Stimulated activated CD4-positive, alpha-beta T cell treated with anti-CD3 and anti-CD28 coated beads, TNF-alpha, amount 100 ng/mL, for 48 hours (primary cell): ENCODE measurements around the gene GPI.
"Not testable (repeated sequence)": the region's sequence is repeated elsewhere in the genome, so short reads cannot be mapped to it uniquely, and the experiment has no call there.

Experiments
- DNase-seq, 3 donors: peaks; one replicate each; pipeline ENCODE4 v3.0.0-alpha.2; 2020; ENCODE audit warnings: low read depth in 3 of 3

GPI gene

DNA sequence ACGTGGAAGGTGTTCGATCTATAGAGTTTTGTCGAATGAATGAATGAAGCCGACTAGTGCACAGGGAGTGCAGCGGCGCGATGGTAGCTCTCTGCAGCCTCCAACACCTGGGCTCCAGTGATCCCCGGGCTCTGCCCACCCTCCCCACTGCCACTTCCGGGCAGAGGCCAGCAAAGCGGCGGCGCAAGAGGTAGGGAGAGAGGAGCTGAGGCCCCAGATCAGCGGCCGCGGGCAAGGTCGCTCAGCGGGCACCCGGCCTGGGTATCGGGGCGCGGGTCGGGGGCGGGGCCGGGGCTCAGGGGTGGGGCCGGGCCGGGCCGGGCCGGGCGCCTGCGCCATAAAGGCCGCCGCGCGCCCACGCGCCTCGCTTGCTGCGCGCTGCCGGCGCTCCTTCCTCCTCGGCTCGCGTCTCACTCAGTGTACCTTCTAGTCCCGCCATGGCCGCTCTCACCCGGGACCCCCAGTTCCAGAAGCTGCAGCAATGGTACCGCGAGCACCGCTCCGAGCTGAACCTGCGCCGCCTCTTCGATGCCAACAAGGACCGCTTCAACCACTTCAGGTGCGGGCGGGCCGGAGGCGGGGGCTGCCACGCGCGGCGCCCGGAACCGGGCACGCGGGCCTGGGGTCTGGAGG is at the start of gene GPI:
Gene GPI (plus strand): TSS at position 367 of the 633 bp plus-strand sequence. CDS start 71 bp downstream, at position 438.
- DNase-seq: peak; percentile 40 to 79 (median 51)

DNA sequence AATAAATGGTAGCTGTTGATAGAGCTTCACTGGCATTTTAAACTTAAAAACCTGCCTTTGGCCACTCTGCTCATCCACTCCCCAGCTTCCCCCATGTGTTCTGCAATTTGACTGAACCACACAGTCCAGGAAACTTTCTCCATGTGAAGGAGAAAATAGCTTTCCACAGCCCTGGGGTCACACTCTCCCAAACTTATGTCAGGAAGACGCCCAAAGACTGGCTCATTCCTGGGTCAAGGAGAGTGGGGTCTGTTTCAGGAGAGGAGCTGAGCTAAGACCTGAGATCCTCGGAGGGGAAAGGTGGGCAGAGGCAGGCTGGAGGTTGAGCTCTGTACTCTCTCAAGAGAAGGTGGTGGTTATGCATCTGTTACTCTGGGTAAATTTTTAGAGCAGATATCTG is 48.7 kb upstream of the GPI start:
- DNase-seq: no peak

DNA sequence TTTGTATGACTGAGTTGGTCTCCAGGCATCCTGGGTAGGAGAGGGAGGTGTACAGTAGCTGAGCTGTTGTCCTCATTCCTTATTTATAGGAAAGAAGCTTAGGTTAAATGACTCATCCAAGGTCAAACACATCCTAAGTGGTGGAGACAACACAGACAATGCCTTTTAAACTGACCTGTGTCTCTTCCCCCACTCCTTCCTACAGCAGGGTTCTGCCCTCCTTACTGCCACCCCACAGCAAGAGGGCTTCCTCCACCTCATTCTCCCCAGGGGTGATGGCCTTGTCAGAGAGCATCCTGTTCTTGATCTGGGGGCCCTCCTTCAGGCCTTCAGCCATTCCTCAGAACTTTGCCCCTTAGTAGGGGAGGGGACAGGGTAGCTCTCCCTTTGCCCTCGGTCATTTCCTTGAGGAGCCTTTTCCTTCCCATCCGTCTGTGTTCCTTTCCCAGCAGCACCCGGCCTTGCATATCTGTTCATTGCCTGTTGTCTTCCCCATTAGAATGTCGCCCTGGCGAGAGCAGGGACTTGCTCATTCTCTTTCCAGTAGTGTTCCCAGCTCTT is 48.2 kb upstream of the GPI start:
- no peak for DNase-seq

DNA sequence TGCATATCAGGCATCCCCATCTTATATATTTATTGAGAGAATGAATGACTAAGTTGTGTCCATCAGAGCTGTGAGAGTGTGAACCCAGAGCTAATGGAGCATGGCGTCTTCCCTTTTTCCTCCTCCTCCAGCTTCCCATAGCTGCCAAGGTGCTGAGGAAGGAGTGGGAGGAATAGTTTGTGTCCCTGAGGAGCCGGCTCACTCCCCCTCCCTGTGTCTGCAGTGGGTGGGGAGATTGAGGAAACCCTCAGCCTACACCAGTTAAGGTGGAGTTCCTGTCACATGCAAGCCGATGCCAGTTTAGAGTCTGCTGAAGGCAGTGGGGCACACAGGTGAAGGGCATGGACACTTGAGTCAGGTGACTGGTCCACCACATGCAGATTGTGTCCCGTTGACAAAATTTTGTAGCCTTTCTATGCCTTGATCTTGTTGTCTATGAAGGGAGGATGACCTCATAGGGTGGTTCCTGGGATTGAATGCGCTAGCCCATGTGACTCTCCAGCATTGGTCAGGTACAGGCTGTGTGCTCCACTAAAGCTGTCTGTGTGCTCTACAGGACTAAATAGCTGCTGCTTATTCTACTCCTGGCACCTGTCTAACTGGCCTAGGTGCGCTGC is 47.6 kb upstream of the GPI start:
- no peak for DNase-seq

- DNase-seq: no peak
Observed at GRCh38 chr19:34319230-34319585, 45.8 kb upstream of the GPI start.

- DNase-seq: no peak
Observed at GRCh38 chr19:34319785-34320184, 45.2 kb upstream of the GPI start.

GRCh38 chr19:34320277-34320676 is 44.7 kb upstream of the GPI start:
- no peak for DNase-seq

GRCh38 chr19:34321735-34322134 is 43.3 kb upstream of the GPI start:
- DNase-seq: no peak

GRCh38 chr19:34323433-34324204 is 41.4 kb upstream of the GPI start:
- DNase-seq: no peak

DNA sequence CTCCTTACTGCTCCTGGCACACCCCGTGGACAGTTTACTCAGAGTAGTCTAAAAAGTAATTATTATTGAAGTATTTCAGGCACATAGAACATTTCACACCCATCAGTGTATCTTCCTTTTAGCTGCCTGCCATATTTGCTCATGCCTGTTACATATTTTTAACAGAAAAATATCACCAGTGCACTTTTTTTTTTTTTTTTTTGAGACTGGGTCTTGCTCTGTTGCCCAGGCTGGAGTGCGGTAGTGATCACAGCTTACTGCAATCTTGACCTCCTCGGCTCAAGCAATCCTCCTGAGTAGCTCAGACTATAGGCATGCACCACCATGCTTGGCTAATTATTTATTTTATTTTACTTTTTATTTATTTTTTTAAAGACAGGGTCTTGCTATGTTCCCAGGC is 40.7 kb upstream of the GPI start:
- no peak for DNase-seq

DNA sequence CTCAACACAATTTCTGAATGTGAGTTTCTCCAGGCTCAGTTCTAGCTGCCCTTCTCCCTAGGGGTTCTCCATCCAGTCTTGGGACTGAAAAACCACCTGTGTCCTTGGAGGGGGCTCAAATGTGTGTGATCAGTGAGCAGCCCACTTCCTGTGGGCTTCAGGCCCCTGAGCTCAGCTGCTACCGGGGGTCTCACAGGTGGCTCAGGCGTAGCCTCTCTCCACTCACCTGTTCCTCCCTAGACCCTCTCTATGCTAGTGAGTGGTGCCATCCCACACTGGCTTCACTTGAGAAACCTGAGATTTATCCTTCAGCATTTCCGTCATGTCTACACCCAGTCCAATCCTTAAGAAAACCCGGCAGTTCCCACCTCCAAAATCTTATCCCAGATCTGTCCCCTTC is 39.8 kb upstream of the GPI start:
- DNase-seq: no peak

GRCh38 chr19:34325981-34326787 is 38.8 kb upstream of the GPI start:
- no peak for DNase-seq

DNA sequence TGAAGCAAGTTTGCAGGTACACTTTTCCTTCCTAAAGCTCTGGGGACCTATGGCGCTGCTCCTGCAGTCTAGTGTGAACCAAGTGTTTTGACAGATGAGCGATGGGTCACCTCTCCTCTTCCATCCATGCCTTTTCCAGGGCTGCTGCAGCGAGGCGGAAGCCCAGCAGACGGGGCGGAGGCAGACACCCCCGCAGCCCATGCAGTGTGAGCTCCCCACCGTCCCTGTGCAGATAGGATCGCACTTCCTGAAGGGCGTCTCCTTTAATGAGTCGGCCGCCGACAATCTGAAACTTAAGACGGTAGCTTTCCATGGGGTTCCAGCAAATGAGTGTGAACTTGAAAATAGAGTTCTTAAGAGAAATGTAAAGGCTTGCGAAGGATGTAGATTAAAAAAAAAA is 37.1 kb upstream of the GPI start:
- DNase-seq: no peak

- DNase-seq: no peak
Observed at GRCh38 chr19:34328982-34329381, 36.0 kb upstream of the GPI start.

DNA sequence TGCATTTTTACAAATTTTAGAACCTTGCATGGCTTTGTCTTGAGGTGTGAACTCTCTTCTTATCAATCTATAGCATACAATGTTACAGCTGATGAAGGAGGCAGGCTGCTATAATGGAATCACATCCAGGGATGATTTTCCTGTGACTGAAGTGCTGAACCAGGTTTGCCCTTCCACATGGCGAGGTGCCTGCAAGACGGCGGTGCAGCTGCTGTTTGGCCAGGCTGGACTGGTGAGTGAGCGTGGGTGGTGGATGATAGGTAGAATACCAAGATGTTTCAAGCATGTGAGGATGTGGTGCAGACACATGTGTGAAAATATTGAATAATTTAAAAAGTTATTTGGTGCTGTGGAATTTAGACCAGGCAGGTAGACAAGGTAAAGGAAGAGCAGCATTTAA is 34.9 kb upstream of the GPI start:
- no peak for DNase-seq

GRCh38 chr19:34330596-34330995 is 34.4 kb upstream of the GPI start:
- DNase-seq: not testable (repeated sequence)

- not testable (repeated sequence) for DNase-seq
Observed at GRCh38 chr19:34331596-34331995, 33.4 kb upstream of the GPI start.

DNA sequence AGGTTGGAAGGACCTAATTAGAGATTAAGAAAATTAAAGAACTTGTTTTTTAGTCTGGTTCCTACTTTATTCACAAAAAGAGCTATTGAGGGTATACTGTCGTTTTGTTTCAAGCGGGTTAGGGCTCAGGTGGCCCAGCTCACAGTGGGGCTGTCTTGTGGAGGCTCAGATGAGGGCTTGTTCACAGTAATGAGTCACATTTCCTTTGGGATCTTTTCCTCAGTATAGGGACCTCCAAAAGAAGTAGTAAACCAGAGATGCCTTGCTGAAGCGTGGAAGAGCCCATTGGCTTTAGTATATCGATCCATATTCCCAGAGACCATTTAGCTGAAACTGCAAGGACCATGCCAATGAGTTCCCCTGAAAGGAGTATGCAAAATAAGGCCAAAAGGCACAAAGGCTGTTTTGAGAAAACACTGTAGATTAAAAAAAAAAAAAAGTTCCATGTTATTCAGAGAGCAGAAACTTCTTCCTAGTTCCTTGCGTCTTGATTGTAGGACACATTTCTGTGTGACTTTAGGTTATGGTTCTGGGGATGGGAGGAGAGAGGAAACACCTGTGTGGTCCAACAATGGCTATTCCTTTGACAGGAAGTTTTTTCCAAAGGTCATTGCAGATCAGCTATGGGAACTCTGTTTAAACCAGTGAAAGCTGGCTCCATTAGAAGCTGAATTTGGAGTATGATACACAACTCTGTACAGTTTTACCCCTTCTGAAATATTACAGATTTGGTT is 32.8 kb upstream of the GPI start:
- no peak for DNase-seq

DNA sequence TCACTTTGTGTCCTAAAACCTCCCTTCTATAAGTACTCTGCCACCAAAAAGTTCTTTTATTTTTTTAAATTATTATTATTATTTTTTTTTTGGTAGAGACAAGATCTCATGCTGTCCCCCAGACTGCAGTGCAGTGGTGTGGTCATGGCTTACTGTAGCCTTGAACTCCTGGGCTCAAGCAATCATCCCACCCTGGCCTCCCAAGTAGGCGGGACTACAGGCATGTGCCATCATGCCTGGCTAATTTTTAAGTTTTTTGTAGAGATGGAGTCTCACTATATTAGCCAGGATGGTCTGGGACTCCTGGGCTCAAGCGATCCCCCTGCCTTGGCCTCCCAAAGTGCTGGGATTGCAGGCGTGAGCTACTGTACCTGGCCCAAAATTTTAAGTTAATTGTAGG is 29.1 kb upstream of the GPI start:
- no peak for DNase-seq

- peak in 1 of 3 donors; percentile 43 for DNase-seq
Observed at GRCh38 chr19:34336781-34337271, 28.2 kb upstream of the GPI start.

- no peak for DNase-seq
Observed at GRCh38 chr19:34337739-34338138, 27.3 kb upstream of the GPI start.
